ENCODE results near the gene KIRREL3.

KIRREL3 gene

GRCh38 chr11:126474220-126474619, 526.4 kb downstream of the KIRREL3 start:
- Histone ChIP-seq H3K36me3 (ENCODE audit: control insufficient read depth in 5 of 5, insufficient read depth in 5 of 5, low read length in 5 of 5) (no peaks in the 10 kb centered on the region), H3K4me3 (ENCODE audit: low read depth in 1 of 5, low read length in 5 of 5) (no peak overlapping the region), H3K4me1 (ENCODE audit: control insufficient read depth in 5 of 5, insufficient read depth in 5 of 5, low read length in 5 of 5) (peaks cover 0 to 11% (median 0%) of the 10 kb centered on the region in 5 donors), H3K9ac (ENCODE audit: low read length in 5 of 5) (no peak overlapping the region), H3K9me3 (ENCODE audit: control insufficient read depth in 5 of 5, low read length in 5 of 5) (no peaks in the 10 kb centered on the region), H3K27ac (ENCODE audit: low read depth, low read length) (no peak overlapping the region), H3K27me3 (ENCODE audit: control insufficient read depth in 5 of 5, insufficient read depth in 4 of 5, low read length in 5 of 5) (peaks cover 0 to 6% (median 0%) of the 10 kb centered on the region in 5 donors)

- Histone ChIP-seq H3K27ac (ENCODE audit: low read depth, low read length) (no peak overlapping the region), H3K36me3 (ENCODE audit: control insufficient read depth in 5 of 5, insufficient read depth in 5 of 5, low read length in 5 of 5) (no peaks in the 10 kb centered on the region), H3K4me3 (ENCODE audit: low read depth in 1 of 5, low read length in 5 of 5) (no peak overlapping the region), H3K9ac (ENCODE audit: low read length in 5 of 5) (no peak overlapping the region), H3K4me1 (ENCODE audit: control insufficient read depth in 5 of 5, insufficient read depth in 5 of 5, low read length in 5 of 5) (peaks cover 0 to 16% (median 0%) of the 10 kb centered on the region in 5 donors), H3K9me3 (ENCODE audit: control insufficient read depth in 5 of 5, low read length in 5 of 5) (no peaks in the 10 kb centered on the region), H3K27me3 (ENCODE audit: control insufficient read depth in 5 of 5, insufficient read depth in 4 of 5, low read length in 5 of 5) (peaks cover 0 to 3% (median 0%) of the 10 kb centered on the region in 5 donors)
Measured at GRCh38 chr11:126473269-126473668, 527.3 kb downstream of the KIRREL3 start.

- H3K4me3 ChIP-seq (ENCODE audit: low read depth in 1 of 5, low read length in 5 of 5), result no peak overlapping the region
- H3K36me3 ChIP-seq (ENCODE audit: control insufficient read depth in 5 of 5, insufficient read depth in 5 of 5, low read length in 5 of 5), result no peaks in the 10 kb centered on the region
- peaks cover 0 to 24% (median 5%) of the 10 kb centered on the region in 5 donors for H3K4me1 ChIP-seq (ENCODE audit: control insufficient read depth in 5 of 5, insufficient read depth in 5 of 5, low read length in 5 of 5)
- peaks cover 0 to 7% (median 0%) of the 10 kb centered on the region in 5 donors for H3K27me3 ChIP-seq (ENCODE audit: control insufficient read depth in 5 of 5, insufficient read depth in 4 of 5, low read length in 5 of 5)
- no peak overlapping the region for H3K9ac ChIP-seq (ENCODE audit: low read length in 5 of 5)
- H3K9me3 ChIP-seq (ENCODE audit: control insufficient read depth in 5 of 5, low read length in 5 of 5), result peaks cover 0 to 3% (median 0%) of the 10 kb centered on the region in 5 donors
- H3K27ac ChIP-seq (ENCODE audit: low read depth, low read length), result no peak overlapping the region
Measured at GRCh38 chr11:126469311-126469710, 531.3 kb downstream of the KIRREL3 start.

- no peak overlapping the region for H3K9ac ChIP-seq (ENCODE audit: low read length in 5 of 5)
- peaks cover 0 to 7% (median 0%) of the 10 kb centered on the region in 5 donors for H3K27me3 ChIP-seq (ENCODE audit: control insufficient read depth in 5 of 5, insufficient read depth in 4 of 5, low read length in 5 of 5)
- H3K4me3 ChIP-seq (ENCODE audit: low read depth in 1 of 5, low read length in 5 of 5), result no peak overlapping the region
- no peak overlapping the region for H3K27ac ChIP-seq (ENCODE audit: low read depth, low read length)
- peaks cover 0 to 3% (median 0%) of the 10 kb centered on the region in 5 donors for H3K9me3 ChIP-seq (ENCODE audit: control insufficient read depth in 5 of 5, low read length in 5 of 5)
- H3K36me3 ChIP-seq (ENCODE audit: control insufficient read depth in 5 of 5, insufficient read depth in 5 of 5, low read length in 5 of 5), result no peaks in the 10 kb centered on the region
- peaks cover 0 to 24% (median 5%) of the 10 kb centered on the region in 5 donors for H3K4me1 ChIP-seq (ENCODE audit: control insufficient read depth in 5 of 5, insufficient read depth in 5 of 5, low read length in 5 of 5)
Measured at GRCh38 chr11:126468102-126468521, 532.5 kb downstream of the KIRREL3 start.

GRCh38 chr11:126467471-126467870, 533.1 kb downstream of the KIRREL3 start:
- Histone ChIP-seq H3K4me1 (ENCODE audit: control insufficient read depth in 5 of 5, insufficient read depth in 5 of 5, low read length in 5 of 5) (peaks cover 0 to 24% (median 5%) of the 10 kb centered on the region in 5 donors), H3K9me3 (ENCODE audit: control insufficient read depth in 5 of 5, low read length in 5 of 5) (peaks cover 0 to 3% (median 0%) of the 10 kb centered on the region in 5 donors), H3K27ac (ENCODE audit: low read depth, low read length) (no peak overlapping the region), H3K36me3 (ENCODE audit: control insufficient read depth in 5 of 5, insufficient read depth in 5 of 5, low read length in 5 of 5) (no peaks in the 10 kb centered on the region), H3K4me3 (ENCODE audit: low read depth in 1 of 5, low read length in 5 of 5) (no peak overlapping the region), H3K27me3 (ENCODE audit: control insufficient read depth in 5 of 5, insufficient read depth in 4 of 5, low read length in 5 of 5) (peaks cover 0 to 7% (median 0%) of the 10 kb centered on the region in 5 donors), H3K9ac (ENCODE audit: low read length in 5 of 5) (no peak overlapping the region)

- Histone ChIP-seq H3K9me3 (ENCODE audit: control insufficient read depth in 5 of 5, low read length in 5 of 5) (peaks cover 0 to 3% (median 0%) of the 10 kb centered on the region in 5 donors), H3K4me1 (ENCODE audit: control insufficient read depth in 5 of 5, insufficient read depth in 5 of 5, low read length in 5 of 5) (peaks cover 0 to 24% (median 5%) of the 10 kb centered on the region in 5 donors), H3K4me3 (ENCODE audit: low read depth in 1 of 5, low read length in 5 of 5) (no peak overlapping the region), H3K27ac (ENCODE audit: low read depth, low read length) (no peak overlapping the region), H3K9ac (ENCODE audit: low read length in 5 of 5) (no peak overlapping the region), H3K36me3 (ENCODE audit: control insufficient read depth in 5 of 5, insufficient read depth in 5 of 5, low read length in 5 of 5) (no peaks in the 10 kb centered on the region), H3K27me3 (ENCODE audit: control insufficient read depth in 5 of 5, insufficient read depth in 4 of 5, low read length in 5 of 5) (peaks cover 0 to 7% (median 0%) of the 10 kb centered on the region in 5 donors)
Measured at GRCh38 chr11:126467046-126467370, 533.6 kb downstream of the KIRREL3 start.

- peaks cover 0 to 3% (median 0%) of the 10 kb centered on the region in 5 donors for H3K9me3 ChIP-seq (ENCODE audit: control insufficient read depth in 5 of 5, low read length in 5 of 5)
- no peak overlapping the region for H3K4me3 ChIP-seq (ENCODE audit: low read depth in 1 of 5, low read length in 5 of 5)
- no peaks in the 10 kb centered on the region for H3K36me3 ChIP-seq (ENCODE audit: control insufficient read depth in 5 of 5, insufficient read depth in 5 of 5, low read length in 5 of 5)
- peaks cover 0 to 9% (median 0%) of the 10 kb centered on the region in 5 donors for H3K27me3 ChIP-seq (ENCODE audit: control insufficient read depth in 5 of 5, insufficient read depth in 4 of 5, low read length in 5 of 5)
- peaks cover 0 to 24% (median 5%) of the 10 kb centered on the region in 5 donors for H3K4me1 ChIP-seq (ENCODE audit: control insufficient read depth in 5 of 5, insufficient read depth in 5 of 5, low read length in 5 of 5)
- H3K9ac ChIP-seq (ENCODE audit: low read length in 5 of 5), result no peak overlapping the region
- no peak overlapping the region for H3K27ac ChIP-seq (ENCODE audit: low read depth, low read length)
Measured at GRCh38 chr11:126466236-126467045, 534.1 kb downstream of the KIRREL3 start.

GRCh38 chr11:126465573-126466188, 534.9 kb downstream of the KIRREL3 start:
- H3K9me3 ChIP-seq (ENCODE audit: control insufficient read depth in 5 of 5, low read length in 5 of 5), result peaks cover 0 to 3% (median 0%) of the 10 kb centered on the region in 5 donors
- no peak overlapping the region for H3K9ac ChIP-seq (ENCODE audit: low read length in 5 of 5)
- H3K4me3 ChIP-seq (ENCODE audit: low read depth in 1 of 5, low read length in 5 of 5), result no peak overlapping the region
- H3K27me3 ChIP-seq (ENCODE audit: control insufficient read depth in 5 of 5, insufficient read depth in 4 of 5, low read length in 5 of 5), result peaks cover 0 to 10% (median 0%) of the 10 kb centered on the region in 5 donors
- H3K27ac ChIP-seq (ENCODE audit: low read depth, low read length), result no peak overlapping the region
- no peaks in the 10 kb centered on the region for H3K36me3 ChIP-seq (ENCODE audit: control insufficient read depth in 5 of 5, insufficient read depth in 5 of 5, low read length in 5 of 5)
- peaks cover 0 to 24% (median 5%) of the 10 kb centered on the region in 5 donors for H3K4me1 ChIP-seq (ENCODE audit: control insufficient read depth in 5 of 5, insufficient read depth in 5 of 5, low read length in 5 of 5)

GRCh38 chr11:126464796-126465195, 535.8 kb downstream of the KIRREL3 start:
- Histone ChIP-seq H3K9ac (ENCODE audit: low read length in 5 of 5) (no peak overlapping the region), H3K27ac (ENCODE audit: low read depth, low read length) (no peak overlapping the region), H3K27me3 (ENCODE audit: control insufficient read depth in 5 of 5, insufficient read depth in 4 of 5, low read length in 5 of 5) (peaks cover 0 to 10% (median 0%) of the 10 kb centered on the region in 5 donors), H3K9me3 (ENCODE audit: control insufficient read depth in 5 of 5, low read length in 5 of 5) (peaks cover 0 to 3% (median 0%) of the 10 kb centered on the region in 5 donors), H3K4me1 (ENCODE audit: control insufficient read depth in 5 of 5, insufficient read depth in 5 of 5, low read length in 5 of 5) (peaks cover 0 to 24% (median 5%) of the 10 kb centered on the region in 5 donors), H3K36me3 (ENCODE audit: control insufficient read depth in 5 of 5, insufficient read depth in 5 of 5, low read length in 5 of 5) (no peaks in the 10 kb centered on the region), H3K4me3 (ENCODE audit: low read depth in 1 of 5, low read length in 5 of 5) (no peak overlapping the region)

GRCh38 chr11:126462422-126462821, 538.1 kb downstream of the KIRREL3 start:
- H3K9ac ChIP-seq (ENCODE audit: low read length in 5 of 5), result no peak overlapping the region
- no peak overlapping the region for H3K27ac ChIP-seq (ENCODE audit: low read depth, low read length)
- peaks cover 0 to 3% (median 0%) of the 10 kb centered on the region in 5 donors for H3K9me3 ChIP-seq (ENCODE audit: control insufficient read depth in 5 of 5, low read length in 5 of 5)
- peaks cover 0 to 22% (median 3%) of the 10 kb centered on the region in 5 donors for H3K27me3 ChIP-seq (ENCODE audit: control insufficient read depth in 5 of 5, insufficient read depth in 4 of 5, low read length in 5 of 5)
- no peaks in the 10 kb centered on the region for H3K36me3 ChIP-seq (ENCODE audit: control insufficient read depth in 5 of 5, insufficient read depth in 5 of 5, low read length in 5 of 5)
- peaks cover 0 to 11% (median 0%) of the 10 kb centered on the region in 5 donors for H3K4me1 ChIP-seq (ENCODE audit: control insufficient read depth in 5 of 5, insufficient read depth in 5 of 5, low read length in 5 of 5)
- H3K4me3 ChIP-seq (ENCODE audit: low read depth in 1 of 5, low read length in 5 of 5), result no peak overlapping the region

All from subcutaneous abdominal adipose tissue (tissue), 5 donors.